D721Med (cell line): ENCODE measurements around the gene MYH16.

Experiments used
- DNase-seq: peaks from one replicate; pipeline ENCODE4 v3.0.0; 2011; ENCODE audit warnings: low spot score; ENCODE audit not compliant: insufficient read length
- FAIRE-seq: peaks from 2 replicates; lab custom pipeline; 2011; peaks lifted over from hg19 to GRCh38; lab: Jason Lieb, UNC
- TF ChIP-seq, protein P1 (sequence below): IDR thresholded peaks from 2 replicates; pipeline ENCODE4 v1.5.1; 2012; ENCODE audit warnings: mild to moderate bottlenecking, control low read depth; ENCODE audit not compliant: insufficient read depth; ENCODE audit errors: missing control alignments

The MYH16 gene

DNA sequence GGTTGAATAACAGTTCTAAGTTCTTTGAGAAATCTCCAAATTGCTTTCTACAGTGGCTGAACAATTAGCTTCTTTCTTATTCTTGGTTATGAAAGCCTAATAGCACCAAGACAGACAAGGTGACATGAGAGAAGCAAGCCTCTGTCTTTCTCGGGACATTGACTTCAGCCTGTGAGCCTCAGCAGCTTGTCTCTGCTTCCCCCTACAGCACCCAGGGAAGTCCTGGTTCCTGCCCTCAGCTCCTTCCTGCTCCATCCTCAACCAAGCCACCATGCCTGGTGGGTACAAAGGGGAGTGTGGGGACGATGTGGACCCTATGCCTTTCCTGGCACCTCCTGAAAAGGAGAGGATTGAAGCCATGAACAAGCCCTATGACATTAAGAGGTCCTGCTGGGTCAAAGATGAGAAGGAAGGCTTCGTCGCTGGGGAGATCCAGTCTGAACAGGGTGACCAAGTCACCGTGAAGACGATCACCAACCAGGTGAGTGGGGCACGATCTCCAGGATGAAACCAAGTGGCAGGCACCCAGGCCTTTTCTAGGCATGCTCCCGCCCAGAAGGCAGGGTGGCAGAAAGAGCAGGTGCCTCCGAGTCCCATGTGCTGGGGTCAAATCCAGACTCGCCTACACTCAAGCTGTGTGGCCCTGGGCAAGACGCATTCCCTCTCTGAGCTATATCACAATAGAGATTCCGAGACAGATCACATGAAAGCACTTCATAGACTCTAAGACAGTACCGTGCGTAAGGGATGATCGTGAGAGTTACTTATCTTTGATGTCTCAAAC is 33.9 kb upstream of the MYH16 start:
- FAIRE-seq (no peak), DNase-seq (no peak)
- TF ChIP-seq, protein P1, sequence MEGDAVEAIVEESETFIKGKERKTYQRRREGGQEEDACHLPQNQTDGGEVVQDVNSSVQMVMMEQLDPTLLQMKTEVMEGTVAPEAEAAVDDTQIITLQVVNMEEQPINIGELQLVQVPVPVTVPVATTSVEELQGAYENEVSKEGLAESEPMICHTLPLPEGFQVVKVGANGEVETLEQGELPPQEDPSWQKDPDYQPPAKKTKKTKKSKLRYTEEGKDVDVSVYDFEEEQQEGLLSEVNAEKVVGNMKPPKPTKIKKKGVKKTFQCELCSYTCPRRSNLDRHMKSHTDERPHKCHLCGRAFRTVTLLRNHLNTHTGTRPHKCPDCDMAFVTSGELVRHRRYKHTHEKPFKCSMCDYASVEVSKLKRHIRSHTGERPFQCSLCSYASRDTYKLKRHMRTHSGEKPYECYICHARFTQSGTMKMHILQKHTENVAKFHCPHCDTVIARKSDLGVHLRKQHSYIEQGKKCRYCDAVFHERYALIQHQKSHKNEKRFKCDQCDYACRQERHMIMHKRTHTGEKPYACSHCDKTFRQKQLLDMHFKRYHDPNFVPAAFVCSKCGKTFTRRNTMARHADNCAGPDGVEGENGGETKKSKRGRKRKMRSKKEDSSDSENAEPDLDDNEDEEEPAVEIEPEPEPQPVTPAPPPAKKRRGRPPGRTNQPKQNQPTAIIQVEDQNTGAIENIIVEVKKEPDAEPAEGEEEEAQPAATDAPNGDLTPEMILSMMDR = no peak

DNA sequence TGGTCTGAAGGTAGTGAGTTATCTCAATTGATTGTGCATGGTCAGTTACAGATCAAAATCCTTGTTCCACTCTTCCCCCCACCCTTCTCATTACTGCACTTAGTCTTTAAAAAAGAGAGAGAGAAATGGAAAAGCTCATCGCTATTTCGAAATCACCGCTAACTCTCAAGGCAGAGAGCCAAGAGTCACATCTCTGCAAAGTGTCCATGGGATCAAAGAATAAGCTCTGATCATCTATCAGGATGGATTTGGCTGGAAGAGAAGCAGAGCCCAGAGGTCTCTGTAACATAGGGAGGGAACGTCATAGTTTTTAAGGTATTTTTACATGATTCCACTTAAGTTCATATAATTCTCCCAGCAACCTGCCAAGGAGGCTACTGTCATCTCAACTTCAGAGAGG is 30.0 kb upstream of the MYH16 start:
- DNase-seq = no peak
- FAIRE-seq = no peak
- TF ChIP-seq, protein P1 = no peak

DNA sequence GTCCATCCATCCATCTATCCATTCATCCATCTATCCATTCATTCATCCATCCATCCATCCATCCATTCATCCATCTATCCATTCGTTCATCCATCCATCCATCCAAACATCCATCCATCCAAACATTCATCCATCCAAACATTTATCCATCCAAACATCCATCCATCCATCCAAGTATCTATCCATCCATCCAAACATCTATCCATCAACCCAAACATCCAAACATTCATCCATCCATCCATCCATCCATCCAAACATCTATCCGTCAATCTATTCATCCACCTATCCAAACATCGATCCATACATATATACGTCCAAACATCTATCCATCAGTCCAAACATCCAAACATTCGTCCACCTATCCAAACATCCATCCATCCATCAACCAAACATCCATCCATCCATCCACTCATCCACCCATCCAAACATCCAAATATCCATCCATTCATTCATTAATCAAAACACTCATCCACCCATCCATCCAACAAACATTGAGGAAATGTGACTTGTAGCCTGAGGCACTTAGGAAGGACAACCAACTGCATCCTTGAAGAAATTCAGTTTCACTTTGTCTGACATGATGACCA is 28.8 kb upstream of the MYH16 start:
- TF ChIP-seq, protein P1 = no peak
- DNase-seq = no peak

DNA sequence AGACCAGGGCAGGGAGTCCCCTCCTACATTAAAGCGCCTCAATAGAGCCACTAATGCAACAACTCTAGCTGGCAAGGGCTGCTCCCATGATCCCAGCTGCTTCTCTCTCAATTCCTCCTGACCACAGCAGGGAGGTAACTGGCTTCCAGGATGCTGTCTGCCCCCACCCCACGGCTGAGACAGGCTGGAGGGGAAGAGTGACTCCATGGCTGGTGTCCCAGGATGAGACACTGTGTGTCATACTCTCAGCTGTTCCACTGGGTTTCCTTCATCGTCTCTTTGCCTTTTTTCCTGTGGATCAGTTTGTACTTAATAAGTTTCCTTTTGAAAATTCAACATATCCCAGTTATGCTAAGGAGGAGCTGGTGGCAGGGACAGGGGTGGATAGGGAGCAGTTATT is 27.7 kb upstream of the MYH16 start:
- FAIRE-seq (no peak), DNase-seq (no peak)
- TF ChIP-seq, protein P1 = no peak

More for the DNA sequence above, 28.8 kb upstream of the MYH16 start:
- no peak for FAIRE-seq

DNA sequence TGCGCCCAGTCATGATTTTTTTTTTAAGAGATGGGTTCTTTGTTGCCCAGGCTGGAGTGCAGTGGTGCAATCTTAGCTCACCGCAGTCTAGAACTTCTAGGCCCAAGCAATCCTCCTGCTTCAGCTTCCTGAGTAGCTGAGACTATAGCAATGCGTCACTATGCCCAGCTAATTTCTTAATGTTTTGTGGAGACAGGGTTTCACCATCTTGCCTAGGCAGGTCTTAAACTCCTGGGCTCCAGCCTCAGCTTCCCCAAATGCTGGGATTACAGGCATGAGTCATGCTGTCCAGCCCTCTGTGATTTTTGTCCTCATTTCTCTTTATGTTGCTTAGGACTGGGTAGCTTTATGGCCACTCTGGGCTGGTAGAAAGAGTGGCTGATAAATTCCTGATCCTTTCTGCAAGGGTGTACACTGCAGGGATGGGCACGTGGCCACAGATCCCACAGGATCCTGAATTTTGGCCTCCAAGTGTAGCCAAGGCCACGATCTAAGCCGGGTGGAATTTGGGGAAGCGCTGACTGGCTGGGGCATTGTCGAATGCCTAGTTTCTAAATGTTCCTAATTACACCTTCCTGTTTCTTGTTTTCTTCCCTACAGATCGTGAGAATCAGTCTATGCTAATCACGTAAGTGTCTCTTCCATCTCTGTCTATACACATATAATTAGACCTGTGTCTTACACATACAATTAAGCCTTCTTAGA is 24.1 kb upstream of the MYH16 start:
- TF ChIP-seq, protein P1 = no peak
- DNase-seq (no peak), FAIRE-seq (no peak)

DNA sequence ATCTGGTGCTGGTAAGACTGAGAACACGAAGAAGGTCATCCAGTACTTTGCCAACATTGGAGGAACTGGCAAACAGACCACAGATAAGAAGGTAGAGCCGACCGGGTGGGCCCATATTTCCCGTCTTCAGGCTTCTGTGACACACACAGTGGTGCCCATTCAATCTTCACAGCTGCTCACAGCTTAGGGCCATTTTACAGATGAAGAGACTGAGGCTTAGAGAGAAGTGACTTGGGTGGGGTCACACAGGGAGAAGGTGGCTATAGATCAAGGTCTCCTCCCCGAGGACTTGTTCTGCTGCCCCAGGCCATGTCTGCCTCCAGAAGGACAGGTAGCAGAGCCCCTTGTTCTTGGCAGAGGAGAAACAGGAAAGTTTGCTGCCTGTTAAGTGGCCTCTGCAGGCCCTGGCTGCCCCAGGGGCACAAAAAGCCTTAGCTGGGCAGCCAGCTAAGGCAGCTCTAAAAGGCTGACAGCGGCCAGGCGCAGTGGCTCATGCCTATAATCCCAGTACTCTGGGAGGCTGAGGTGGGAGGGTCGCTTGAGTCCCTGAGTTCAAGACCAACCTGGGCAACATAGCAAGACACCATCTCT is 22.6 kb upstream of the MYH16 start:
- TF ChIP-seq, protein P1 = no peak
- no peak for DNase-seq
- no peak for FAIRE-seq
